ENCODE data around the gene FLNA.

DNA sequence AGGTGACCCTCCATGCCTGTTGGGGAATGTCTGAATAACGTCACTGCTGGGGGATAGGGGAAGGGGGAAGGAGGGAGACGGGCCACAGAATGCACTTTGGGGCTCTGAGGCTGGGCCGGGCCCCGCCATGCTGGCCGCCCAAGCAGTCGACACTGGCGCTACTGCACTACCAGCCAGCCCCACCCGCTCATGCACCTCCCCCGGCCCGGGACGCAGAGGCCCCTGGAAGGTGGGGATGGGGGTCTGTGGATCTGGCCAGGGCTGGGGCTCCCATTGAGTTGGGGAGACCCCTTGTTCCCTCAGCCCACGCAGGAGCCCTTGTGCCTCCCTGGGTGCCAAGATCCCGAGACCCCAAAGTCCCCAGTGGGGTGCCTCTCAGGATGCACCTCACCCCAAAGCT lies 17.8 kb downstream of the FLNA start:
- TF ChIP-seq POLR2A (IDR thresholded peaks at IDR 0.05; ENCODE audit: low read depth, low read length) (no peak), MAX (IDR thresholded peaks at IDR 0.05; ENCODE audit: low read depth, low read length) (no peak), ESRRA (IDR thresholded peaks at IDR 0.05; ENCODE audit: low read length) (no peak), ELK1 (IDR thresholded peaks at IDR 0.05; ENCODE audit: low read depth, low read length) (no peak), RAD21 (IDR thresholded peaks at IDR 0.05; ENCODE audit: insufficient read depth, low read depth, low read length) (no peak), POLR2AphosphoS5 (IDR thresholded peaks at IDR 0.05; ENCODE audit: low read length) (0 out of 2 replicates have a peak, but pooled peaks have one; percentile 5), MXI1 (IDR thresholded peaks at IDR 0.05; ENCODE audit: low read depth, low read length) (no peak)

Data from GM12878 (cell line).